ENCODE data around the gene AGBL5. TPM values are rescaled to one million over a fixed set of nuclear protein-coding genes. Genes with fewer than 3 reads are reported as not detected.

The AGBL5 gene
- total and polyA plus RNA-seq, 4 experiments from 2014 or later: 7.4 to 14.9 (median 10.8) TPM

- CTCF ChIA-PET (ENCODE audit: partially characterized antibody): interaction anchor here (1.5 to 8.4 kb wide), 3 partner anchors 10 to 32 kb away, joined by 5 to 46 read pairs (median 7); partner anchors contain the start of genes AGBL5 and OST4
- peaks cover 17 to 45% (median 31%) of the 10 kb centered on the region in 4 donors for H3K4me1 Mint-ChIP-seq
Measured at GRCh38 chr2:27082773-27083409, 31.4 kb downstream of the AGBL5 start.

GRCh38 chr2:27083410-27084296, 32.2 kb downstream of the AGBL5 start:
- Histone ChIP-seq H3K4me1 (ENCODE audit: insufficient read depth, low read length) (peaks cover 41% of the 10 kb centered on the region), H3K9me3 (ENCODE audit: control insufficient read depth in 1 of 2, low read length in 2 of 2) (no peaks in the 10 kb centered on the region), H3K27ac (ENCODE audit: low read depth, low read length) (no peak overlapping the region), H3K4me3 (ENCODE audit: low read length in 2 of 2) (no peak overlapping the region), H3K27me3 (ENCODE audit: insufficient read depth, low read length) (no peaks in the 10 kb centered on the region), H3K36me3 (ENCODE audit: insufficient read depth, low read length) (no peaks in the 10 kb centered on the region)
- ChIA-PET CTCF (ENCODE audit: partially characterized antibody) (interaction anchor here (1.5 to 8.4 kb wide), 3 partner anchors 11 to 33 kb away, joined by 5 to 46 read pairs (median 7); partner anchors contain the start of genes AGBL5 and OST4), POLR2A (ENCODE audit: partially characterized antibody) (interaction anchor here (0.7 to 18.9 kb wide), 5 partner anchors 12 to 345 kb away, joined by 3 to 402 read pairs (median 4); partner anchors contain the start of genes AGBL5, NRBP1 and OST4)
- peaks cover 16 to 44% (median 31%) of the 10 kb centered on the region in 4 donors for H3K4me1 Mint-ChIP-seq
- peak overlapping the region in 2 of 8 donors; percentile 58 to 61 for H3K4me3 Mint-ChIP-seq
- intact Hi-C loops (cut with micrococcal nuclease): no loop called here
- H3K9me3 Mint-ChIP-seq: no peaks in the 10 kb centered on the region
- H3K27me3 Mint-ChIP-seq: no peaks in the 10 kb centered on the region
- H3K36me3 Mint-ChIP-seq: peaks cover 0 to 2% of the 10 kb centered on the region in 2 donors
- no peak for DNase-seq
- H3K27ac Mint-ChIP-seq: peak overlapping the region in 5 of 7 donors; percentile 66 to 89 (median 85)

More at GRCh38 chr2:27082773-27083409, 31.4 kb downstream of the AGBL5 start:
- peaks cover 0 to 2% of the 10 kb centered on the region in 2 donors for H3K36me3 Mint-ChIP-seq
- H3K9me3 Mint-ChIP-seq: no peaks in the 10 kb centered on the region
- no peak for DNase-seq
- H3K27ac Mint-ChIP-seq: no peak overlapping the region
- H3K36me3 ChIP-seq (ENCODE audit: insufficient read depth, low read length): no peaks in the 10 kb centered on the region
- H3K4me3 ChIP-seq (ENCODE audit: low read length in 2 of 2): no peak overlapping the region
- peaks cover 0 to under 1% of the 10 kb centered on the region in 2 donors for H3K27me3 Mint-ChIP-seq
- POLR2A ChIA-PET (ENCODE audit: partially characterized antibody): interaction anchor here (0.6 to 18.9 kb wide), 7 partner anchors 11 to 346 kb away, joined by 3 to 402 read pairs (median 5); partner anchors contain the start of genes AGBL5, ATRAID, NRBP1 and OST4
- H3K9me3 ChIP-seq (ENCODE audit: control insufficient read depth in 1 of 2, low read length in 2 of 2): no peaks in the 10 kb centered on the region
- no peak overlapping the region for H3K4me3 Mint-ChIP-seq
- no peaks in the 10 kb centered on the region for H3K27me3 ChIP-seq (ENCODE audit: insufficient read depth, low read length)
- H3K4me1 ChIP-seq (ENCODE audit: insufficient read depth, low read length): peaks cover 41% of the 10 kb centered on the region
- no peak overlapping the region for H3K27ac ChIP-seq (ENCODE audit: low read depth, low read length)
- intact Hi-C loops (cut with micrococcal nuclease): no loop called here

DNA sequence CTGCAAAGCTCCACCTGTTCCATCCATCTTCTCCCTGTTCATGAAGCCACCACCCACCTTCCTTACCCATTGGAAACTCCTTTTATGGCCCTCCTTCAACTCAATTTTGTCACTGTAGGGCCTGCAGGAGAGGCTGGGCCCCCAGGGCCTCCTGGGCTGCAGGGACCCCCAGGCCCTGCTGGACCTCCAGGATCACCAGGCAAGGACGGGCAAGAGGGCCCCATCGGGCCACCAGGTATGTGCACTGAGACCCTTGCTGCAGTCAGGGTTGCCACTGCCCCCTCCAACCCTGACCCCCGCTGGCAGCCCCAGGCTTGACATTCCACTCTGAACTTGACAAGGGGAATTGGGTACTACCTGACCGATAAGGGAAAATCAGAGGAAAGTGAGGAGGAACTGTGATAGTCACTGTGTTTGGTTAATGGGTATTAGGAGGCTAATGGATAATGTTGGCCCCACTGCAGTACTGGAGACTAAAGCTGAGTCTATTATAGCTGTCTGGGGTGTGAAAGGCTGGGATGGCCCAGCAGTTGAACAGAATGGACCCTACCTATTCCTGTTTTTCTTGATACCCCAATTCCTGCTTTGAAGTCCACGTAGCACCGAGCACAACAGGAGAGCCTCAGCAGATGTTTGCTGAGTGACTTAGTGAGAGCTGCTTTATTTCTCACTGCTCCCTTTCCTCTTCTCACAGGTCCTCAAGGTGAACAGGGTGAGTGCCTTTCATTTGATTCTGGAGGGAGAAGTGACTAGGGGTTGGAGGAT, 33.0 kb downstream of the AGBL5 start:
- peaks cover 0 to 2% of the 10 kb centered on the region in 2 donors for H3K36me3 Mint-ChIP-seq
- no peaks in the 10 kb centered on the region for H3K36me3 ChIP-seq (ENCODE audit: insufficient read depth, low read length)
- peaks cover 41% of the 10 kb centered on the region for H3K4me1 ChIP-seq (ENCODE audit: insufficient read depth, low read length)

GRCh38 chr2:27085062-27085672, 33.7 kb downstream of the AGBL5 start:
- Mint-ChIP-seq H3K27ac (peak overlapping the region; percentile 6 to 88 (median 72)), H3K4me3 (peak overlapping the region; percentile 60 to 90 (median 65)), H3K36me3 (peaks cover 0 to 2% of the 10 kb centered on the region in 2 donors), H3K27me3 (no peaks in the 10 kb centered on the region), H3K4me1 (peaks cover 15 to 44% (median 29%) of the 10 kb centered on the region in 4 donors), H3K9me3 (no peaks in the 10 kb centered on the region)
- DNase-seq: no peak
- H3K36me3 ChIP-seq (ENCODE audit: insufficient read depth, low read length): no peaks in the 10 kb centered on the region
- H3K4me1 ChIP-seq (ENCODE audit: insufficient read depth, low read length): peaks cover 41% of the 10 kb centered on the region
- POLR2A ChIA-PET (ENCODE audit: partially characterized antibody): interaction anchor here (0.6 to 8.8 kb wide), 15 partner anchors 11 to 132 kb away, joined by 3 to 187 read pairs (median 4); partner anchors contain the start of genes AGBL5, ATRAID, OST4 and PREB
- peak overlapping the region; percentile 11 to 75 for H3K4me3 ChIP-seq (ENCODE audit: low read length in 2 of 2)
- intact Hi-C loops (cut with micrococcal nuclease): loop anchor here (5.0 kb wide), 1 partner anchor 342 kb away; the partner anchor contains the start of gene NRBP1
- peak overlapping the region; percentile 80 for H3K27ac ChIP-seq (ENCODE audit: low read depth, low read length)
- CTCF ChIA-PET (ENCODE audit: partially characterized antibody): interaction anchor here (0.6 to 8.4 kb wide), 3 partner anchors 12 to 123 kb away, joined by 3 to 46 read pairs (median 4); partner anchors contain the start of gene OST4
- H3K27me3 ChIP-seq (ENCODE audit: insufficient read depth, low read length): no peaks in the 10 kb centered on the region
- H3K9me3 ChIP-seq (ENCODE audit: control insufficient read depth in 1 of 2, low read length in 2 of 2): no peaks in the 10 kb centered on the region

More for the DNA sequence above, 33.0 kb downstream of the AGBL5 start:
- H3K27ac Mint-ChIP-seq: peak overlapping the region in 5 of 7 donors; percentile 8 to 89 (median 85)
- no peak for DNase-seq
- Histone ChIP-seq H3K27ac (ENCODE audit: low read depth, low read length) (no peak overlapping the region), H3K4me3 (ENCODE audit: low read length in 2 of 2) (no peak overlapping the region), H3K27me3 (ENCODE audit: insufficient read depth, low read length) (no peaks in the 10 kb centered on the region), H3K9me3 (ENCODE audit: control insufficient read depth in 1 of 2, low read length in 2 of 2) (no peaks in the 10 kb centered on the region)
- H3K9me3 Mint-ChIP-seq: no peaks in the 10 kb centered on the region
- peak overlapping the region in 6 of 8 donors; percentile 8 to 77 (median 55) for H3K4me3 Mint-ChIP-seq
- CTCF ChIA-PET (ENCODE audit: partially characterized antibody): interaction anchor here (2.9 to 8.4 kb wide), 2 partner anchors 12 to 33 kb away, joined by 7 to 46 read pairs; partner anchors contain the start of genes AGBL5 and OST4
- peaks cover 16 to 44% (median 31%) of the 10 kb centered on the region in 4 donors for H3K4me1 Mint-ChIP-seq
- H3K27me3 Mint-ChIP-seq: no peaks in the 10 kb centered on the region
- intact Hi-C loops (cut with micrococcal nuclease): loop anchor here (5.0 kb wide), 1 partner anchor 343 kb away; the partner anchor contains the start of gene NRBP1
- POLR2A ChIA-PET (ENCODE audit: partially characterized antibody): interaction anchor here (0.8 to 18.9 kb wide), 7 partner anchors 13 to 128 kb away, joined by 3 to 402 read pairs (median 5); partner anchors contain the start of genes AGBL5, ATRAID, OST4 and SLC5A6

DNA sequence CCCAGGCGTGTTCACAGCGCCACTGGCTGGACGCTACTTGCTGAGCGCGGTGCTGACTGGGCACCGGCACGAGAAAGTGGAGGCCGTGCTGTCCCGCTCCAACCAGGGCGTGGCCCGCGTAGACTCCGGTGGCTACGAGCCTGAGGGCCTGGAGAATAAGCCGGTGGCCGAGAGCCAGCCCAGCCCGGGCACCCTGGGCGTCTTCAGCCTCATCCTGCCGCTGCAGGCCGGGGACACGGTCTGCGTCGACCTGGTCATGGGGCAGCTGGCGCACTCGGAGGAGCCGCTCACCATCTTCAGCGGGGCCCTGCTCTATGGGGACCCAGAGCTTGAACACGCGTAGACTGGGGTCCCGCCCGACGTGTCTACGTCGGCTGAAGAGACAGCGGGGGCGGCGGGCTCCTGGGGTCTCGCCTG, 34.2 kb downstream of the AGBL5 start:
- Mint-ChIP-seq H3K36me3 (peaks cover 0 to 2% of the 10 kb centered on the region in 2 donors), H3K27me3 (no peaks in the 10 kb centered on the region), H3K4me3 (peak overlapping the region; percentile 60 to 90 (median 65)), H3K9me3 (no peaks in the 10 kb centered on the region), H3K27ac (peak overlapping the region in 5 of 7 donors; percentile 4 to 88 (median 77)), H3K4me1 (peaks cover 13 to 42% (median 26%) of the 10 kb centered on the region in 4 donors)
- POLR2A ChIA-PET (ENCODE audit: partially characterized antibody): interaction anchor here (0.6 to 8.8 kb wide), 14 partner anchors 10 to 131 kb away, joined by 3 to 187 read pairs (median 4); partner anchors contain the start of genes AGBL5, ATRAID, OST4 and PREB
- Histone ChIP-seq H3K27me3 (ENCODE audit: insufficient read depth, low read length) (no peaks in the 10 kb centered on the region), H3K4me3 (ENCODE audit: low read length in 2 of 2) (peak overlapping the region; percentile 11 to 75), H3K36me3 (ENCODE audit: insufficient read depth, low read length) (no peaks in the 10 kb centered on the region), H3K4me1 (ENCODE audit: insufficient read depth, low read length) (peaks cover 38% of the 10 kb centered on the region), H3K27ac (ENCODE audit: low read depth, low read length) (peak overlapping the region; percentile 80), H3K9me3 (ENCODE audit: control insufficient read depth in 1 of 2, low read length in 2 of 2) (no peaks in the 10 kb centered on the region)
- intact Hi-C loops (cut with micrococcal nuclease): loop anchor here (1.0 to 5.0 kb wide), 6 partner anchors 14 to 342 kb away; partner anchors contain the start of genes ATRAID, NRBP1, OST4 and PREB
- CTCF ChIA-PET (ENCODE audit: partially characterized antibody): interaction anchor here (0.6 to 8.4 kb wide), 3 partner anchors 13 to 124 kb away, joined by 3 to 46 read pairs (median 4); partner anchors contain the start of gene OST4
- peak in 1 of 5 donors; percentile 17 for DNase-seq
